HEK293T (cell line): ENCODE results near the gene HMGB1.

Source experiments
- CTCF ChIA-PET: fragments of 350-600 bp; formaldehyde crosslinking; extraction: SDS; loops from one replicate; lab custom pipeline; 2021; ENCODE audit warnings: antibody characterized with exemption, inconsistent platforms; lab: Yijun Ruan, JAX
- POLR2A ChIA-PET: fragments of 350-600 bp; formaldehyde crosslinking; extraction: SDS; loops from one replicate; lab custom pipeline; 2020; ENCODE audit warnings: antibody characterized with exemption, inconsistent platforms; lab: Yijun Ruan, JAX
- DNase-seq: peaks from one replicate; pipeline ENCODE4 v3.0.0; 2012; ENCODE audit warnings: mixed read lengths; ENCODE audit errors: extremely low spot score
- ARNT ChIP-seq: fragments of 450-650 bp; IDR thresholded peaks from 2 replicates; pipeline ENCODE4 v1.6.1; 2017; ENCODE audit warnings: mild to moderate bottlenecking
- BHLHE40 ChIP-seq: fragments of 450-650 bp; IDR thresholded peaks from 2 replicates; pipeline ENCODE4 v1.6.1; 2016; ENCODE audit warnings: mild to moderate bottlenecking, moderate library complexity, borderline replicate concordance
- CTBP1 ChIP-seq: fragments of 450-650 bp; IDR thresholded peaks from 2 replicates; pipeline ENCODE4 v1.6.1; 2016; ENCODE audit warnings: borderline replicate concordance
- ELF4 ChIP-seq: fragments of 450-650 bp; IDR thresholded peaks from 2 replicates; pipeline ENCODE4 v1.6.1; 2017; ENCODE audit warnings: antibody characterized with exemption
- FOXA1 ChIP-seq: fragments of 450-650 bp; IDR thresholded peaks from 2 replicates; pipeline ENCODE4 v1.6.1; 2016; ENCODE audit warnings: mild to moderate bottlenecking
- FOXK2 ChIP-seq: fragments of 450-650 bp; IDR thresholded peaks from 2 replicates; pipeline ENCODE4 v1.6.1; 2016; ENCODE audit warnings: mild to moderate bottlenecking
- FOXM1 ChIP-seq: fragments of 450-650 bp; IDR thresholded peaks from 2 replicates; pipeline ENCODE4 v1.6.1; 2017; ENCODE audit warnings: mild to moderate bottlenecking, borderline replicate concordance
- HDGF ChIP-seq: fragments of 450-650 bp; IDR thresholded peaks from 2 replicates; pipeline ENCODE4 v1.6.1; 2017; ENCODE audit warnings: antibody characterized with exemption, borderline replicate concordance
- L3MBTL2 ChIP-seq: fragments of 450-650 bp; conservative IDR thresholded peaks from 2 replicates; pipeline ENCODE4 v1.6.1; 2016; ENCODE audit warnings: mild to moderate bottlenecking
- LEF1 ChIP-seq: fragments of 450-650 bp; IDR thresholded peaks from 2 replicates; pipeline ENCODE4 v1.6.1; 2017; ENCODE audit warnings: mild to moderate bottlenecking, borderline replicate concordance
- NFRKB ChIP-seq: fragments of 450-650 bp; IDR thresholded peaks from 2 replicates; pipeline ENCODE4 v1.6.1; 2016; ENCODE audit warnings: mild to moderate bottlenecking, moderate library complexity
- SP1 ChIP-seq: fragments of 450-650 bp; IDR thresholded peaks from 2 replicates; pipeline ENCODE4 v1.6.1; 2017
- SUZ12 ChIP-seq: fragments of 450-650 bp; IDR thresholded peaks from 2 replicates; pipeline ENCODE4 v1.6.1; 2016; ENCODE audit warnings: mild to moderate bottlenecking
- TARDBP ChIP-seq: fragments of 450-650 bp; IDR thresholded peaks from 2 replicates; pipeline ENCODE4 v1.6.1; 2016
- ZNF384 ChIP-seq: fragments of 450-650 bp; IDR thresholded peaks from 2 replicates; pipeline ENCODE4 v1.6.1; 2016
- TF ChIP-seq, protein P1 (sequence below): fragments of 450-650 bp; IDR thresholded peaks from 2 replicates; pipeline ENCODE4 v1.6.1; 2016

HMGB1 gene

DNA sequence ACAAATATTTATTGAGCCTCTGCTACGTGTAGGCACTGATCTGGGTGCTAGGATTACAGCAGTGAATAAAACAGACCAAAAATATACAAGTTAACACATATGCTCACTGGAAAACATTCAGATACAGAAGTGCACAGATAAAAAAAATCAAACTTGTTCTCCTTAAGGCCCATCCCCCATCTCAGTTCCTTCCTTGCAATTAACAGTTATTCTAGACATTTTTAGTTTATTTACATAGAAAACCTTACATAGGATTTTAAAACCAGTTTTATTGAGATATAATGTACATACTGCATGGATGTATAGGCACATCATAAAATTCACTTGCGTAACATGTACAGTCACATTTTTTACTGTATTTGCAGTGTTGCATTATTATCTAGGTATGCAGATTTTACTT lies 36.5 kb upstream of the HMGB1 start:
- ChIA-PET POLR2A (no interaction called here), CTCF (no interaction called here)
- DNase-seq, result no peak
- TF ChIP-seq TARDBP (no peak), ZNF384 (no peak), SUZ12 (no peak), FOXK2 (no peak), ARNT (no peak), BHLHE40 (no peak), FOXM1 (no peak), HDGF (no peak), ELF4 (no peak)
- TF ChIP-seq, protein P1, sequence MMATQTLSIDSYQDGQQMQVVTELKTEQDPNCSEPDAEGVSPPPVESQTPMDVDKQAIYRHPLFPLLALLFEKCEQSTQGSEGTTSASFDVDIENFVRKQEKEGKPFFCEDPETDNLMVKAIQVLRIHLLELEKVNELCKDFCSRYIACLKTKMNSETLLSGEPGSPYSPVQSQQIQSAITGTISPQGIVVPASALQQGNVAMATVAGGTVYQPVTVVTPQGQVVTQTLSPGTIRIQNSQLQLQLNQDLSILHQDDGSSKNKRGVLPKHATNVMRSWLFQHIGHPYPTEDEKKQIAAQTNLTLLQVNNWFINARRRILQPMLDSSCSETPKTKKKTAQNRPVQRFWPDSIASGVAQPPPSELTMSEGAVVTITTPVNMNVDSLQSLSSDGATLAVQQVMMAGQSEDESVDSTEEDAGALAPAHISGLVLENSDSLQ, result no peak

DNA sequence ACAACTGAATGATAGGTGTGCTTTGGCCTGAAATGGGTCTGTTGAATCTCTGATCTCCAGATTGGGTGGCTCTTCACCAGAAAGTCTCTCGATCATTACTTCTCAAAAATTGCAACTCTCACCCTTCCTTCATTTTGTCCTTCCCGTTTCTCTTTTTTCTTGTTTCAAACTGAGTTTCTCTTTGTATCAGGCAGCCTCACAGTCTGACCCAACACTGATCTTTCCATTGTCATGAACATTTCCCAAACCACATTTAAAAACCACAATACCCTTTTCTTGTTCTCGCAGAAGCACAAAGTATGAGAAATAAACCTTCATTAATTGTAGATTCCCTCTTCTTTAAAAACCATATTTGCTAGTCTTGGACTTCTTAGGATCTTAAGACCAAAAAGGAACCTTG lies 33.6 kb upstream of the HMGB1 start:
- DNase-seq, result no peak
- ChIA-PET CTCF (no interaction called here), POLR2A (no interaction called here)
- no peak for TF ChIP-seq L3MBTL2
- no peak for TF ChIP-seq LEF1
- no peak for TF ChIP-seq ARNT
- TF ChIP-seq CTBP1, result no peak
- no peak for TF ChIP-seq ELF4
- TF ChIP-seq FOXK2, result no peak
- TF ChIP-seq SP1, result no peak
- no peak for TF ChIP-seq TARDBP
- no peak for TF ChIP-seq SUZ12
- no peak for TF ChIP-seq BHLHE40
- TF ChIP-seq NFRKB, result no peak
- TF ChIP-seq FOXA1, result no peak
- no peak for TF ChIP-seq ZNF384
- no peak for TF ChIP-seq FOXM1
- TF ChIP-seq, protein P1, result no peak
- no peak for TF ChIP-seq HDGF

DNA sequence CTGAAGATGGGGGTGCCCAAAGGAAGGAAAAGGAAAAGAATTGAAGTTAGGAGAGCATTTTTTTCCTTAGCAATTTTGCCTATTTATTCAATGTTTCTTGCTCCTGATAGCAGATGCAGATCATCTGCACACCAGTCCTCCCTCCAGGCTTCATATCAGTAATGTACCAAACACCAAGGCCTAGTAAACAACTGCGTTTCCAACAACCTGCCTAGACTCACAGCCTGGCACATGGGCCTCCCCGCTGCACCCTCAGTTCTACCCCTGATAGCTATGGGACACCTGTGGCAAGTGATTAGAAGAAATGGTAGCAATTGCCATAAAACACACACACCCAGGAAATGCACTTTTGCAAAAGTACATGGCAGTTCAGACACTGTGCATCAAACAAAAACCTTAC lies 30.4 kb upstream of the HMGB1 start:
- POLR2A ChIA-PET, result no interaction called here
- TF ChIP-seq FOXA1, result no peak
- TF ChIP-seq FOXK2, result no peak
- no peak for TF ChIP-seq FOXM1
- TF ChIP-seq ZNF384, result no peak
- no peak for TF ChIP-seq CTBP1
- TF ChIP-seq TARDBP, result no peak
- TF ChIP-seq SP1, result no peak
- TF ChIP-seq, protein P1, result no peak
- no peak for TF ChIP-seq ELF4
- no peak for TF ChIP-seq BHLHE40
- no peak for TF ChIP-seq ARNT
- TF ChIP-seq LEF1, result no peak
- no peak for TF ChIP-seq L3MBTL2
- TF ChIP-seq NFRKB, result no peak
- no peak for DNase-seq
- CTCF ChIA-PET, result no interaction called here

DNA sequence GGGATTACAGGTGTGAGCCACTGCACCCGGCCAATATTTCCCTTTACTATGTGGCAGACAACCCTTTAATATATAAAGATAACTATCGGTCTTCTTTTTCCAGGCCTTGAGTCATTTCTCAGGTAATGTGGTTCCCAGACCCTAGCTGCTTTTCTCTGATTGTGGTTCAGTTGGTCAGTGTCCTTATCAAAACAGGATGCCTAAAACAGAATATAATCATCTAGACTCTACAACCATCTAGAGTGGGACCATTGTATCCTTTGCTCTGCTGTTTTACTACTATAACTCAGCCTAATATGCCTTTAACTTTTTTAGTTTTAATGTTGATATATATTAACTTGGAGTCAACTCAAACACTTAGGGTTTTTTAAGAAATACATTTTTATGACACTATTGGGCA lies 30.0 kb upstream of the HMGB1 start:
- ChIA-PET CTCF (no interaction called here), POLR2A (no interaction called here)
- no peak for DNase-seq
- TF ChIP-seq NFRKB, result no peak
- TF ChIP-seq SUZ12, result no peak
- TF ChIP-seq, protein P1, result no peak
- no peak for TF ChIP-seq L3MBTL2
- no peak for TF ChIP-seq ELF4
- no peak for TF ChIP-seq ARNT
- TF ChIP-seq SP1, result no peak
- TF ChIP-seq CTBP1, result no peak
- TF ChIP-seq ZNF384, result no peak
- TF ChIP-seq BHLHE40, result no peak
- no peak for TF ChIP-seq FOXA1
- TF ChIP-seq FOXK2, result no peak
- TF ChIP-seq HDGF, result no peak
- TF ChIP-seq TARDBP, result no peak
- no peak for TF ChIP-seq FOXM1
- no peak for TF ChIP-seq LEF1

DNA sequence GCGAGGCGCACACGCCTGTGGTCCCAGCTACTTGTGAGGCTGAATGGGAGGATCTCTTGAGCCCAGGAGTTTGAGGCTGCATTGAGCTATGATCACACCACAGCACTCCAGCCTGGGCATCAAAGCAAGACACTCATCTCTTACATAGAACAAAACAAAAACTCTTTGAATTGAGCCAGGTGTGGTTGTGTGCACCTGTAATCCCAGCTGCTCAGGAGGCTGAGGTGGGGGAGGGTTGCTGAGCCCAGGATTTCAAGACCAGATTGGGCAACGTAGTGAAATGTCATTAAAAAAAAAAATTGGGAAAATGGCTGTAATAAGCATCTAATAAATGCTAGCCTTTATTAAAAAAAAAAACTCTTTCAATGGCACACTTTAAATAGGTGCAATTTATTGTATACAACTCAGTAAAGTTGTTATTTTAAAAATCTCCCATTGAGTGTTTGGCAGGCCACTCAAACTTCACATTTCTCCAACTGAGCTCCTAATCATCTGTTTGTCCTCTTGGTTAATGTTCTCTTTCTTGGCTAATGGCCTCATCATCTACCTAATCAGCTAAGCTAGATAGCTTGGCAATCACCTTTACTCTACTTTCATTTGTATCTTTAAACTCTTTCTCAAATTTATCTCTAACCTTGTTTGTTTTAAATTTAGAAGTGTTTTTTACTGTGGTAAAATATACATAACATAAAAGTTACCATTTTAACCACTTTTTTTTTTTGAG lies 28.1 kb upstream of the HMGB1 start:
- POLR2A ChIA-PET, result no interaction called here
- TF ChIP-seq SP1 (no peak), ELF4 (no peak), HDGF (no peak), BHLHE40 (no peak), ARNT (no peak), L3MBTL2 (no peak), FOXK2 (no peak), FOXM1 (no peak), FOXA1 (no peak), NFRKB (no peak), SUZ12 (no peak), CTBP1 (no peak), ZNF384 (no peak), TARDBP (no peak), LEF1 (no peak)
- CTCF ChIA-PET, result interaction anchor here (0.7 kb wide), 1 partner anchor 381 kb away, joined by 5 read pairs; no protein-coding TSS in a partner anchor
- no peak for DNase-seq
